K562 (cell line): Measurements from ENCODE around the gene EFCAB13. TPM values are rescaled to one million over a fixed set of nuclear protein-coding genes. Genes with fewer than 3 reads are reported as not detected.
A peak's percentile ranks its signal among the peaks of the same experiment; 100 is the strongest.

Experiments
- ARID1B ChIP-seq: fragments of 450-650 bp; IDR thresholded peaks from 2 replicates; pipeline ENCODE4 v1.6.1; 2016; ENCODE audit warnings: antibody characterized with exemption, mild to moderate bottlenecking, inconsistent platforms
- CTCF ChIP-seq, 3 experiments: IDR thresholded peaks in 2 of 3; conservative IDR thresholded peaks in 1 of 3; 2 replicates each; pipeline ENCODE4 v1.5.1; 2011 to 2012; ENCODE audit warnings: low read length in 3 of 3, mild to moderate bottlenecking in 3 of 3, control low read depth in 2 of 3, improper control_type of control experiment in 1 of 3, inconsistent platforms in 1 of 3, low read depth in 1 of 3, mixed read lengths in 1 of 3, moderate library complexity in 1 of 3; ENCODE audit not compliant: insufficient read depth in 2 of 3
- CTCFL ChIP-seq: IDR thresholded peaks from 2 replicates; pipeline ENCODE4 v1.6.1; 2011; ENCODE audit warnings: borderline replicate concordance, low read depth, mild to moderate bottlenecking, moderate library complexity, low read length; ENCODE audit not compliant: insufficient read depth, poor library complexity, severe bottlenecking
- FOXJ2 ChIP-seq: fragments of 200-800 bp; sonication (Bioruptor generic); IDR thresholded peaks from 2 replicates; pipeline ENCODE4 v1.6.1; 2016; ENCODE audit warnings: missing genetic modification characterization, missing compliant biosample characterization
- JUN ChIP-seq, 2 experiments: sonication (generic) in 1 of 2; formaldehyde crosslinking in 1 of 2; IDR thresholded peaks; 2 replicates each; pipeline versions ENCODE4 v1.6.1 to v1.8.0; 2012 to 2022; ENCODE audit warnings: borderline replicate concordance in 2 of 2, mild to moderate bottlenecking in 2 of 2, improper control_type of control experiment in 1 of 2, low read depth in 1 of 2, low read length in 1 of 2, missing genetic modification reagents in 1 of 2
- MEF2A ChIP-seq: IDR thresholded peaks from 2 replicates; pipeline ENCODE4 v1.6.1; 2011; ENCODE audit warnings: low read depth, mild to moderate bottlenecking, low read length, moderate library complexity; ENCODE audit not compliant: control insufficient read depth
- RFX7 ChIP-seq: fragments of 250-450 bp; sonication (Bioruptor Pico); IDR thresholded peaks from 2 replicates; pipeline ENCODE4 v1.5.1; 2021; ENCODE audit warnings: mild to moderate bottlenecking
- SMARCE1 ChIP-seq: fragments of 450-650 bp; IDR thresholded peaks from 2 replicates; pipeline ENCODE4 v1.7.1; 2016; ENCODE audit warnings: mild to moderate bottlenecking
- TCF7 ChIP-seq: sonication (generic); IDR thresholded peaks from 2 replicates; pipeline ENCODE4 v1.6.1; 2016; ENCODE audit warnings: antibody characterized with exemption, borderline replicate concordance
- THRB ChIP-seq: fragments of 450-650 bp; formaldehyde crosslinking; conservative IDR thresholded peaks from 2 replicates; pipeline ENCODE4 v1.4.0; 2022; ENCODE audit warnings: mild to moderate bottlenecking, missing genetic modification characterization
- ZC3H8 ChIP-seq: fragments of 450-650 bp; IDR thresholded peaks from 2 replicates; pipeline ENCODE4 v1.6.1; 2017
- ZNF124 ChIP-seq: sonication (generic); formaldehyde crosslinking; IDR thresholded peaks from 2 replicates; pipeline ENCODE4 v1.8.1; 2022; ENCODE audit warnings: missing genetic modification reagents
- ZNF143 ChIP-seq: sonication (generic); formaldehyde crosslinking; IDR thresholded peaks from 2 replicates; pipeline ENCODE4 v1.9.0; 2022; ENCODE audit warnings: mild to moderate bottlenecking, missing genetic modification reagents
- polyA plus RNA-seq, 8 experiments: library from polyadenylated mRNA; depleted of rRNA in 4 of 8; stranded (reverse) in 5 of 8; unstranded in 3 of 8; fragments of >200 nt; fragmentation: Nextera tagmentation in 2 of 8; fragmentation: Illumina TruSeq in 1 of 8; extraction: Ambion mirVana in 2 of 8; extraction: Trizol in 1 of 8; gene quantifications; 2 replicates each; pipeline versions ENCODE4 v1.2.1 to v1.2.3, GENCODE V29; 2011 to 2014; ENCODE audit warnings: inconsistent platforms in 1 of 8, missing spikeins in 1 of 8
- total RNA-seq, 7 experiments: library from RNA; depleted of rRNA in 6 of 7; stranded (reverse); fragments of >200 nt in 6 of 7; fragmentation: Illumina TruSeq in 2 of 7; extraction: Trizol in 2 of 7; gene quantifications; 2 replicates each; pipeline versions ENCODE4 v1.2.1 to v1.2.3, GENCODE V29; 2011 to 2021; ENCODE audit warnings: low replicate concordance in 1 of 7
- TF ChIP-seq, protein P1 (sequence below): fragments of 450-650 bp; formaldehyde crosslinking; IDR thresholded peaks from 2 replicates; pipeline ENCODE4 v1.4.0; 2022; ENCODE audit warnings: mild to moderate bottlenecking, moderate library complexity
- TF ChIP-seq, protein P2 (sequence below), 2 experiments: fragments of 450-650 bp; IDR thresholded peaks; 2 replicates each; pipeline ENCODE4 v1.6.1; 2016
- TF ChIP-seq, protein P3 (sequence below): sonication (generic); formaldehyde crosslinking; IDR thresholded peaks from 2 replicates; pipeline ENCODE4 v1.8.0; 2022; ENCODE audit warnings: mild to moderate bottlenecking, missing genetic modification reagents

EFCAB13 gene
- total and polyA plus RNA-seq, 9 of the 15 experiments (the other 6 are each of a cell fraction or from before 2014, with no cell fraction given) = 0.32 to 1.3 (median 0.95) TPM

DNA sequence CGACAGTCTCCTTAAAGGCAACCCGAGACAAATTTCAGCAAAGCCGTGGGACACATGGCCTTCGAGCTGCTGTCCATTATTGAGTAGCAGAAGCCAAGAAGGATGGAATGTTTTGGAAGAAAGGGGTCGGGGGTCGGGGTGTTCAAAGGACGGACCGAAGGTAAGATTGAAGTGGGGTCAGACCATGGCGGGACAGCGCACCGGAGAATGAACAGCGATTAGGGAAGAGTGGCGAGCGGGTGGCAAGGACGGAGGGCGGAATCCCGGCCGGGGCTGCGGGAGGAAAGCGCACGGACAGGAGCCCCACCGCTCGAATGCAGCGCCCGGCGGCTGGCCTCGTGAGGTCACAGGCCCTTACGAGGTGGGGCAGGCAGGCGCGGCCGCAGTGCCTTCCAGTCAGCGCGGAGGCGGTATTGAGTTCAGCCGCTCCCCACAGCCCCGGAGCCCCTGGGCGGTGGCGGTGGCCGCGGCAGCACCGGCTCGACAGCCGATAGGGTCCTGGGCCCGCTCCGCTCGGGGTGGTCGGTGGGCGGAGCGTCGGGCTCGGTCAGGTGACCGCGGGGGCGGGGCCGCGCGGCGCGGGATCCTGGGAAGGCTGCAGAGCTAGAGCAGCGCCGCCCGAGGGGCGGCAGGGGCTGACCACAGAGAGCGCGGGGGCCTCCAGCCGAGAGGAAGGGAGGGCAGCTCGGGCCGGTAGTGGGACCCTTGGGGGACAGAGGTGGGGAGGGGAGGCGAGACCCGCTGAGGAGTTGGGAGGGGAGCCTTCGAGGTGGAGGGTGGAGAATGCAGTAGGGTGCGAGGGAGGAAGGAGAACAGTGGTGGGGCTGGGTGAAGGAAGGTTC is at the start of gene EFCAB13 (continued):
- peak; percentile 59 for TF ChIP-seq ZNF143 (CRISPR knock-in tag)
- TF ChIP-seq JUN (IDR thresholded peaks at IDR 0.05; ENCODE audit: borderline replicate concordance, low read depth, low read length) = peak; percentile 61; the same call in 1 of the 2 replicates
- peak; percentile 84 for TF ChIP-seq JUN (CRISPR knock-in tag; IDR thresholded peaks at IDR 0.05; ENCODE audit: borderline replicate concordance)
- TF ChIP-seq ZC3H8 = 0 out of 2 replicates have a peak, but pooled peaks have one; percentile 74
- no peak for TF ChIP-seq MEF2A
- TF ChIP-seq ARID1B = peak; percentile 35; the same call in 1 of the 2 replicates
- peak; percentile 34 to 36 (median 36); a peak in 3 of 6 replicates for TF ChIP-seq CTCF (IDR thresholded peaks at IDR 0.05 in 2 of 3, conservative IDR thresholded peaks at IDR 0.05 in 1 of 3; ENCODE audit: insufficient read depth in 2 of 3, low read depth in 1 of 3, low read length in 3 of 3)
- TF ChIP-seq RFX7 (CRISPR knock-in tag) = no peak
- TF ChIP-seq, protein P1, sequence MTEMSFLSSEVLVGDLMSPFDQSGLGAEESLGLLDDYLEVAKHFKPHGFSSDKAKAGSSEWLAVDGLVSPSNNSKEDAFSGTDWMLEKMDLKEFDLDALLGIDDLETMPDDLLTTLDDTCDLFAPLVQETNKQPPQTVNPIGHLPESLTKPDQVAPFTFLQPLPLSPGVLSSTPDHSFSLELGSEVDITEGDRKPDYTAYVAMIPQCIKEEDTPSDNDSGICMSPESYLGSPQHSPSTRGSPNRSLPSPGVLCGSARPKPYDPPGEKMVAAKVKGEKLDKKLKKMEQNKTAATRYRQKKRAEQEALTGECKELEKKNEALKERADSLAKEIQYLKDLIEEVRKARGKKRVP (CRISPR knock-in tag) = no peak
- peak; percentile 60; the same call in 1 of the 2 replicates for TF ChIP-seq SMARCE1
- TF ChIP-seq CTCFL = peak; percentile 16
- TF ChIP-seq, protein P2, sequence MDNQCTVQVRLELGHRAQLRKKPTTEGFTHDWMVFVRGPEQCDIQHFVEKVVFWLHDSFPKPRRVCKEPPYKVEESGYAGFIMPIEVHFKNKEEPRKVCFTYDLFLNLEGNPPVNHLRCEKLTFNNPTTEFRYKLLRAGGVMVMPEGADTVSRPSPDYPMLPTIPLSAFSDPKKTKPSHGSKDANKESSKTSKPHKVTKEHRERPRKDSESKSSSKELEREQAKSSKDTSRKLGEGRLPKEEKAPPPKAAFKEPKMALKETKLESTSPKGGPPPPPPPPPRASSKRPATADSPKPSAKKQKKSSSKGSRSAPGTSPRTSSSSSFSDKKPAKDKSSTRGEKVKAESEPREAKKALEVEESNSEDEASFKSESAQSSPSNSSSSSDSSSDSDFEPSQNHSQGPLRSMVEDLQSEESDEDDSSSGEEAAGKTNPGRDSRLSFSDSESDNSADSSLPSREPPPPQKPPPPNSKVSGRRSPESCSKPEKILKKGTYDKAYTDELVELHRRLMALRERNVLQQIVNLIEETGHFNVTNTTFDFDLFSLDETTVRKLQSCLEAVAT (IDR thresholded peaks at IDR 0.05) = peak; percentile 55 to 79; a peak in 2 of 4 replicates
- TF ChIP-seq FOXJ2 (tag) = no peak
- TF ChIP-seq, protein P3, sequence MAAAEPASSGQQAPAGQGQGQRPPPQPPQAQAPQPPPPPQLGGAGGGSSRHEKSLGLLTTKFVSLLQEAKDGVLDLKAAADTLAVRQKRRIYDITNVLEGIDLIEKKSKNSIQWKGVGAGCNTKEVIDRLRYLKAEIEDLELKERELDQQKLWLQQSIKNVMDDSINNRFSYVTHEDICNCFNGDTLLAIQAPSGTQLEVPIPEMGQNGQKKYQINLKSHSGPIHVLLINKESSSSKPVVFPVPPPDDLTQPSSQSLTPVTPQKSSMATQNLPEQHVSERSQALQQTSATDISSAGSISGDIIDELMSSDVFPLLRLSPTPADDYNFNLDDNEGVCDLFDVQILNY (CRISPR knock-in tag) = peak; percentile 64
- no peak; the same call in 1 of the 2 replicates for TF ChIP-seq TCF7
- no peak for TF ChIP-seq ZNF124 (CRISPR knock-in tag)
- TF ChIP-seq THRB (CRISPR knock-in tag) = peak; percentile 69; the same call in 1 of the 2 replicates
